H1 (cell line): ENCODE results near the gene RBM15B. TPM values are rescaled to one million over a fixed set of nuclear protein-coding genes. Genes with fewer than 3 reads are reported as not detected.

Experiments used
- CTCF ChIA-PET: fragments of 300-600 bp; sonication (Branson Sonifier 250); formaldehyde crosslinking; loops from one replicate; lab custom pipeline; 2021; ENCODE audit not compliant: partially characterized antibody; lab: Charles Lee
- POLR2A ChIA-PET: fragments of 300-600 bp; sonication (Branson Sonifier 250); formaldehyde crosslinking; loops from one replicate; lab custom pipeline; 2021; ENCODE audit warnings: inconsistent platforms; ENCODE audit not compliant: partially characterized antibody; lab: Charles Lee
- DNase-seq, 2 experiments: peaks; one replicate each; pipeline versions ENCODE4 v3.0.0 to v3.0.0-alpha.2; 2010 to 2022; ENCODE audit warnings: low spot score in 2 of 2, low read depth in 1 of 2, mixed read lengths in 1 of 2
- FAIRE-seq: peaks from 2 replicates; lab custom pipeline; 2011; peaks lifted over from hg19 to GRCh38; lab: Jason Lieb, UNC
- H2AFZ ChIP-seq: 2 replicates; pipeline ENCODE4 v1.8.1; 2012; ENCODE audit warnings: low read length, inconsistent platforms
- H2AK5ac ChIP-seq: 2 replicates; pipeline ENCODE4 v1.6.1; 2013; ENCODE audit warnings: low read depth, low read length
- H2BK120ac ChIP-seq: replicated peaks from 2 replicates; pipeline ENCODE3; 2013; ENCODE audit warnings: low read depth, low read length, inconsistent platforms
- H2BK12ac ChIP-seq: 2 replicates; pipeline ENCODE4 v1.6.1; 2013; ENCODE audit warnings: low read depth, low read length
- H2BK15ac ChIP-seq: 2 replicates; pipeline ENCODE4 v1.6.1; 2013; ENCODE audit warnings: low read length
- H2BK20ac ChIP-seq: 2 replicates; pipeline ENCODE4 v1.6.1; 2013; ENCODE audit warnings: low read length
- H2BK5ac ChIP-seq: 2 replicates; pipeline ENCODE4 v1.6.1; 2013; ENCODE audit warnings: low read depth, low read length
- H3K14ac ChIP-seq: 2 replicates; pipeline ENCODE4 v1.6.1; 2013; ENCODE audit warnings: inconsistent platforms; ENCODE audit not compliant: insufficient read length
- H3K18ac ChIP-seq: 2 replicates; pipeline ENCODE4 v1.6.1; 2013; ENCODE audit warnings: low read length; ENCODE audit errors: extremely low read depth
- H3K23ac ChIP-seq: 2 replicates; pipeline ENCODE4 v1.6.1; 2013; ENCODE audit warnings: inconsistent platforms; ENCODE audit not compliant: insufficient read length
- H3K23me2 ChIP-seq: 2 replicates; pipeline ENCODE4 v1.6.1; 2013; ENCODE audit warnings: low read depth, low read length
- H3K27ac ChIP-seq: 2 replicates; pipeline ENCODE4 v1.6.1; 2011; ENCODE audit warnings: low read depth, low read length, inconsistent platforms
- H3K27me3 ChIP-seq, 4 experiments: replicated peaks in 1 of 4; 1 replicate in 1 of 4; 2 replicates in 3 of 4; pipeline versions ENCODE4 v1.6.1 to v1.8.1; 2011 to 2013; ENCODE audit warnings: low read length in 3 of 4, mild to moderate bottlenecking in 3 of 4, inconsistent platforms in 2 of 4, mixed read lengths in 2 of 4, moderate library complexity in 1 of 4; ENCODE audit not compliant: control insufficient read depth in 3 of 4, insufficient read depth in 3 of 4; ENCODE audit errors: extremely low read depth in 1 of 4
- H3K36me3 ChIP-seq, 4 experiments: 2 replicates each; pipeline versions ENCODE4 v1.6.1 to v1.8.1; 2011 to 2013; ENCODE audit warnings: mild to moderate bottlenecking in 4 of 4, low read length in 3 of 4, moderate library complexity in 2 of 4, control low read depth in 1 of 4, inconsistent platforms in 1 of 4; ENCODE audit not compliant: insufficient read depth in 4 of 4, control insufficient read depth in 2 of 4
- H3K4ac ChIP-seq: replicated peaks from 2 replicates; pipeline ENCODE3; 2013; ENCODE audit warnings: low read length, low read depth, mixed read lengths, inconsistent platforms; ENCODE audit not compliant: insufficient read length
- H3K4me1 ChIP-seq, 4 experiments: replicated peaks in 1 of 4; 1 replicate in 1 of 4; 2 replicates in 3 of 4; pipeline versions ENCODE4 v1.6.1 to v1.8.1; 2011 to 2013; ENCODE audit warnings: low read length in 3 of 4, inconsistent platforms in 2 of 4, mixed read lengths in 1 of 4; ENCODE audit not compliant: insufficient read depth in 4 of 4, control insufficient read depth in 3 of 4
- H3K4me2 ChIP-seq, 2 experiments: 2 replicates each; pipeline versions ENCODE4 v1.6.1 to v1.8.1; 2011 to 2013; ENCODE audit warnings: low read depth in 2 of 2, low read length in 2 of 2, control low read depth in 1 of 2, inconsistent platforms in 1 of 2, mild to moderate bottlenecking in 1 of 2; ENCODE audit not compliant: insufficient read depth in 1 of 2
- H3K4me3 ChIP-seq, 4 experiments: fragments of 200-600, 300-600 bp in 1 of 4; sonication (generic), shearing (Covaris generic), sonication (Bioruptor Twin) in 1 of 4; 2 replicates each; pipeline versions ENCODE4 v1.5.1 to v1.8.1; 2011 to 2016; ENCODE audit warnings: low read length in 4 of 4, low read depth in 3 of 4, control low read depth in 2 of 4, inconsistent platforms in 2 of 4, mild to moderate bottlenecking in 2 of 4, mixed read lengths in 1 of 4, moderate library complexity in 1 of 4; ENCODE audit not compliant: insufficient read depth in 2 of 4; ENCODE audit errors: extremely low read depth in 1 of 4
- H3K56ac ChIP-seq: replicated peaks from 2 replicates; pipeline ENCODE3; 2013; ENCODE audit warnings: low read depth, mild to moderate bottlenecking, mixed read lengths, low read length, inconsistent platforms; ENCODE audit not compliant: insufficient read length
- H3K79me1 ChIP-seq: 2 replicates; pipeline ENCODE4 v1.6.1; 2013; ENCODE audit warnings: low read depth, low read length, control low read depth
- H3K79me2 ChIP-seq, 2 experiments: 2 replicates each; pipeline versions ENCODE4 v1.6.1 to v1.8.1; 2012 to 2013; ENCODE audit warnings: low read length in 2 of 2, mild to moderate bottlenecking in 2 of 2, inconsistent platforms in 1 of 2; ENCODE audit not compliant: insufficient read depth in 2 of 2, control insufficient read depth in 1 of 2
- H3K9ac ChIP-seq, 4 experiments: replicated peaks in 1 of 4; 1 replicate in 1 of 4; 2 replicates in 3 of 4; pipeline versions ENCODE4 v1.6.1 to v1.8.1; 2011 to 2013; ENCODE audit warnings: low read depth in 3 of 4, low read length in 3 of 4, control low read depth in 2 of 4, mild to moderate bottlenecking in 2 of 4, moderate library complexity in 2 of 4, inconsistent platforms in 1 of 4; ENCODE audit errors: extremely low read depth in 1 of 4
- H3K9me3 ChIP-seq, 2 experiments: 2 replicates each; pipeline versions ENCODE4 v1.6.1 to v1.8.1; 2012 to 2013; ENCODE audit warnings: mild to moderate bottlenecking in 2 of 2, moderate library complexity in 2 of 2, control low read depth in 1 of 2, inconsistent platforms in 1 of 2, low read depth in 1 of 2, low read length in 1 of 2, mixed read lengths in 1 of 2; ENCODE audit not compliant: insufficient read depth in 2 of 2
- H4K20me1 ChIP-seq, 2 experiments: replicated peaks in 1 of 2; 2 replicates each; pipeline versions ENCODE3 to v1.8.1; 2011 to 2013; ENCODE audit warnings: inconsistent platforms in 2 of 2, low read length in 2 of 2, mild to moderate bottlenecking in 1 of 2; ENCODE audit not compliant: insufficient read depth in 2 of 2, control insufficient read depth in 1 of 2
- H4K5ac ChIP-seq: 2 replicates; pipeline ENCODE4 v1.6.1; 2013; ENCODE audit warnings: low read length, low read depth, mixed read lengths, inconsistent platforms; ENCODE audit not compliant: insufficient read length
- H4K8ac ChIP-seq: 2 replicates; pipeline ENCODE4 v1.8.0; 2013; ENCODE audit warnings: mild to moderate bottlenecking, moderate library complexity, low read length, inconsistent platforms; ENCODE audit not compliant: insufficient read depth; ENCODE audit errors: extremely low read depth
- H4K91ac ChIP-seq: replicated peaks from 2 replicates; pipeline ENCODE3; 2013; ENCODE audit warnings: low read length, mixed read lengths, inconsistent platforms; ENCODE audit not compliant: insufficient read length
- POLR2A ChIP-seq, 2 experiments: IDR thresholded peaks; 1 replicate in 1 of 2; 2 replicates in 1 of 2; pipeline ENCODE4 v1.6.1; 2011; ENCODE audit warnings: low read depth in 2 of 2, low read length in 2 of 2, mild to moderate bottlenecking in 2 of 2; ENCODE audit errors: control extremely low read depth in 1 of 2
- RNF2 ChIP-seq: fragments of 200-900, 300-1000 bp; sonication (generic); IDR thresholded peaks from 2 replicates; pipeline ENCODE4 v1.7.1; 2016; ENCODE audit warnings: borderline replicate concordance, low read depth, mild to moderate bottlenecking, antibody characterized with exemption, low read length; ENCODE audit not compliant: poor library complexity, severe bottlenecking; ENCODE audit errors: missing control alignments
- WGBS, 2 experiments: shearing (Covaris generic) in 1 of 2; methylation state at CpG; one replicate each; pipeline versions ENCODE4 v1.1.6 to v1.1.7; 2013 to 2015; ENCODE audit warnings: low lambda C conversion rate in 2 of 2, mixed read lengths in 2 of 2, inconsistent platforms in 1 of 2, low coverage in 1 of 2, missing lambda C conversion rate in 1 of 2; ENCODE audit not compliant: insufficient replicate concordance in 2 of 2, insufficient coverage in 1 of 2, insufficient read length in 1 of 2; ENCODE audit errors: extremely low coverage in 1 of 2, missing lambda C conversion rate in 1 of 2; 5-methylcytosine and 5-hydroxymethylcytosine counted together
- polyA plus RNA-seq, 7 experiments: library from polyadenylated mRNA; depleted of rRNA in 3 of 7; stranded (reverse) in 5 of 7; unstranded in 2 of 7; fragments of >200 nt in 5 of 7; fragments of 200-250 nt in 2 of 7; gene quantifications; 1 replicate in 5 of 7; 2 replicates in 1 of 7; 4 replicates in 1 of 7; pipeline versions ENCODE4 v1.2.1 to v1.2.3, GENCODE V29; 2011 to 2013; ENCODE audit warnings: missing spikeins in 2 of 7, mixed read lengths in 2 of 7
- total RNA-seq: library from RNA; stranded (reverse); fragmentation: NEBNext Ultra II Directional; extraction: Animal tissue kit (Norgen Biotek cat#: 25700); gene quantifications from 2 replicates; pipeline ENCODE4 v1.2.1, GENCODE V29; 2021

The RBM15B gene
- total and polyA plus RNA-seq, 2 of the 8 experiments (the other 6 are each of a cell fraction or from before 2014, with no cell fraction given): 22.2 to 59.1 TPM

DNA sequence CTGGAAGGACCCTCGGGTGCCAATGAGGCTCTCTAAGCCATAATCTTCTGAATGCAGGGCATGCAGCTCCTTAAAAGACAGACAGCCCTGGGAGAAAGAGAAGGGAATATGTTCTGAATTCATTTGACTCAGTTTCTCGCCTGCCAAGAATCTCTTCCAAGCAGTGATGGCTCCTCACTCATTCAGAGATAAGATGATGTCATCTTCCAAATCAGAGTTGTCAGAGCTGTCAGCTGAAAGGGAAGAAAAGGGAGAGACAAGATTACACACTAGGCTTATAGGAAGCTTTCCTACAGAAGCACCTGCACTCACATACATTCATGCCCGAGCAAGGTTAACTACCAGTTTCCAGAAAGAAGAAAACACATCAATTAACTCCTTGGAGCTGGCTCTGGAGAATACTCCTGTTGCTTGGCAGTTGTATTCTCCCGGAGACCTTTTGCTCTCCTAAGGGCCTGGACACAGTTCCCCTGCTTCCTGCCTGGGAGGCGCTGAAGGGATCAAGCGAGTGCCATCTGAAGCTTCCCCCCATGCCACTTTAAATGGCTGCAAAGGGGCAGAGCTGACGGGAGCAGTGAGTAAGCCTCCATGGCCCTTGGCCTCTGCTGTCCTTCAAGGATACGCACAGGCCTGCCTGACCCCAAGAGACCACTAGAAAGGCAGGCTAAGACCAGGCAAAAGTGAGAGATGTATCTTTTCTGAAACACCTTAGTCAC, 7.7 kb downstream of the RBM15B start:
- H2BK20ac ChIP-seq: no peak overlapping the region
- H3K56ac ChIP-seq: no peak overlapping the region
- H3K14ac ChIP-seq: no peak overlapping the region
- H2BK5ac ChIP-seq: no peak overlapping the region
- H3K23me2 ChIP-seq: no peaks in the 10 kb centered on the region
- H3K4ac ChIP-seq: no peak overlapping the region
- CTCF ChIA-PET: interaction anchor here (0.8 to 4.3 kb wide), 7 partner anchors 10 to 283 kb away, joined by 3 to 23 read pairs (median 4); partner anchors contain the start of gene MANF
- 87% methylated on average over 7 of the region's 8 CpGs; no CpG with 5 or more reads in 1 of the 2 experiments for WGBS, 2 experiments
- peaks cover 0 to 5% (median 2%) of the 10 kb centered on the region in 4 experiments; a peak in 3 of 7 replicates for H3K4me1 ChIP-seq
- no peak overlapping the region for H4K5ac ChIP-seq
- H3K4me2 ChIP-seq: no peak overlapping the region
- no peak overlapping the region for H4K91ac ChIP-seq
- no peak for TF ChIP-seq RNF2
- TF ChIP-seq POLR2A (IDR thresholded peaks at IDR 0.05; ENCODE audit: control extremely low read depth in 1 of 2, low read depth in 2 of 2, low read length in 2 of 2): 0 out of 3 replicates have a peak, but pooled peaks of 1 of the 2 experiments have one; percentile 10
- TF ChIP-seq, all 59 proteins: peak for 1
- no peaks in the 10 kb centered on the region for H3K27me3 ChIP-seq
- H4K20me1 ChIP-seq: peaks cover 23 to 25% of the 10 kb centered on the region in 2 experiments
- no peak overlapping the region for H2BK120ac ChIP-seq
- H3K23ac ChIP-seq: no peak overlapping the region
- 0 out of 7 replicates have a peak overlapping the region, but pooled peaks of 1 of the 4 experiments have one; percentile 11 for H3K9ac ChIP-seq
- no peak for FAIRE-seq
- POLR2A ChIA-PET: interaction anchor here (1.3 kb wide), 1 partner anchor 11 kb away, joined by 4 read pairs; no protein-coding TSS in a partner anchor
- H2AK5ac ChIP-seq: no peak overlapping the region
- no peak overlapping the region for H3K27ac ChIP-seq
- no peak overlapping the region for H4K8ac ChIP-seq
- H3K79me2 ChIP-seq: peaks cover 3 to 22% of the 10 kb centered on the region in 2 experiments; a peak in 3 of 4 replicates
- peaks cover 6% of the 10 kb centered on the region for H3K79me1 ChIP-seq
- peaks cover 21 to 65% (median 37%) of the 10 kb centered on the region in 4 experiments for H3K36me3 ChIP-seq
- no peak overlapping the region for H2AFZ ChIP-seq
- no peak overlapping the region for H2BK15ac ChIP-seq
- H2BK12ac ChIP-seq: no peak overlapping the region
- H3K4me3 ChIP-seq: no peak overlapping the region
- no peak overlapping the region for H3K18ac ChIP-seq
- DNase-seq: no peak
- H3K9me3 ChIP-seq: no peaks in the 10 kb centered on the region
